Peyer's patch (tissue), 4 donors: ENCODE results near the gene COX5B. TPM values are rescaled to one million over a fixed set of nuclear protein-coding genes. Genes with fewer than 3 reads are reported as not detected.
"Not testable (repeated sequence)": the region's sequence is repeated elsewhere in the genome, so short reads cannot be mapped to it uniquely, and the experiment has no call there.

Source experiments
- DNase-seq, 3 donors: peaks; one replicate each; pipeline ENCODE4 v3.0.0-alpha.2; 2017 to 2019
- H3K27ac ChIP-seq, 4 donors: fragments of 200-600 bp; sonication (generic); one replicate each; pipeline ENCODE4 v1.5.1; 2016 to 2019
- H3K27me3 ChIP-seq, 2 donors: fragments of 200-600 bp; sonication (generic); one replicate each; pipeline ENCODE4 v1.5.1; 2019
- H3K36me3 ChIP-seq, 3 donors: fragments of 200-600 bp; sonication (generic); one replicate each; pipeline ENCODE4 v1.5.1; 2016 to 2019
- H3K4me1 ChIP-seq, 4 donors: fragments of 200-600 bp; sonication (generic); one replicate each; pipeline ENCODE4 v1.5.1; 2016 to 2019
- H3K4me3 ChIP-seq, 4 donors: fragments of 200-600 bp; sonication (generic); 1 replicate in 3 of 4; 2 replicates in 1 of 4; pipeline ENCODE4 v1.5.1; 2016 to 2019; ENCODE audit warnings: mild to moderate bottlenecking in 1 of 4
- H3K9me3 ChIP-seq, 4 donors: fragments of 200-600 bp; sonication (generic); one replicate each; pipeline ENCODE4 v1.5.1; 2016 to 2019; ENCODE audit warnings: mild to moderate bottlenecking in 1 of 4
- CTCF ChIP-seq, 6 experiments: fragments of 450-650 bp in 4 of 6; fragments of 200-600 bp in 2 of 6; sonication (generic) in 1 of 6; IDR thresholded peaks; one replicate each; pipeline ENCODE4 v1.5.1; 2017 to 2019; ENCODE audit warnings: antibody characterized with exemption in 6 of 6, mild to moderate bottlenecking in 3 of 6, moderate library complexity in 1 of 6
- POLR2A ChIP-seq, 2 donors: fragments of 450-650 bp; IDR thresholded peaks; one replicate each; pipeline ENCODE4 v1.5.1; 2017; ENCODE audit warnings: antibody characterized with exemption in 2 of 2, mild to moderate bottlenecking in 2 of 2, moderate library complexity in 2 of 2
- total RNA-seq, 4 donors: library from RNA; depleted of rRNA; stranded (reverse); fragments of >200 nt; gene quantifications; one replicate each; pipeline ENCODE4 v1.1.0, GENCODE V29; 2016

The COX5B gene
- total RNA-seq, 4 donors from 2014 or later = 248 to 721 (median 447) TPM

GRCh38 chr2:97622976-97623375, 22.9 kb upstream of the COX5B start:
- not testable (repeated sequence) for DNase-seq, H3K4me1 ChIP-seq, H3K36me3 ChIP-seq, H3K9me3 ChIP-seq, H3K4me3 ChIP-seq, H3K27ac ChIP-seq, H3K27me3 ChIP-seq

- H3K4me1 ChIP-seq, DNase-seq: not testable (repeated sequence)
Observed at GRCh38 chr2:97625354-97626048, 20.4 kb upstream of the COX5B start.

GRCh38 chr2:97626049-97626430, 19.8 kb upstream of the COX5B start:
- not testable (repeated sequence) for H3K4me3 ChIP-seq

More at GRCh38 chr2:97625354-97626048, 20.4 kb upstream of the COX5B start:
- not testable (repeated sequence) for H3K9me3 ChIP-seq, H3K4me3 ChIP-seq, H3K27me3 ChIP-seq, H3K27ac ChIP-seq, H3K36me3 ChIP-seq

GRCh38 chr2:97644023-97644717, 1.7 kb upstream of the COX5B start:
- no peaks in the 10 kb centered on the region for H3K9me3 ChIP-seq
- H3K4me1 ChIP-seq = peaks cover 0 to 31% (median 7%) of the 10 kb centered on the region in 4 donors
- H3K27ac ChIP-seq = no peak overlapping the region
- no peak for TF ChIP-seq CTCF (IDR thresholded peaks at IDR 0.05)
- H3K4me3 ChIP-seq = no peak overlapping the region
- H3K36me3 ChIP-seq = peaks cover 0 to 20% (median 0%) of the 10 kb centered on the region in 3 donors
- no peak for DNase-seq
- H3K27me3 ChIP-seq = no peaks in the 10 kb centered on the region

More at GRCh38 chr2:97626049-97626430, 19.8 kb upstream of the COX5B start:
- H3K27ac ChIP-seq, H3K36me3 ChIP-seq, H3K27me3 ChIP-seq, H3K4me1 ChIP-seq, H3K9me3 ChIP-seq, DNase-seq: not testable (repeated sequence)

GRCh38 chr2:97645112-97645694, 659 bp upstream of the COX5B start:
- peak in 1 of 3 donors; percentile 31 for DNase-seq
- peaks cover 0 to 24% (median 0%) of the 10 kb centered on the region in 3 donors for H3K36me3 ChIP-seq
- no peak for TF ChIP-seq CTCF (IDR thresholded peaks at IDR 0.05)
- TF ChIP-seq POLR2A (IDR thresholded peaks at IDR 0.05) = no peak
- H3K27ac ChIP-seq = peak overlapping the region; percentile 91 to 95 (median 92)
- H3K27me3 ChIP-seq = no peaks in the 10 kb centered on the region
- H3K4me3 ChIP-seq = peak overlapping the region; percentile 83 to 96 (median 90)
- peaks cover 0 to 38% (median 7%) of the 10 kb centered on the region in 4 donors for H3K4me1 ChIP-seq
- H3K9me3 ChIP-seq = no peaks in the 10 kb centered on the region

GRCh38 chr2:97646977-97647376, 1.1 kb downstream of the COX5B start:
- Histone ChIP-seq H3K27ac (peak overlapping the region in 3 of 4 donors; percentile 91 to 95 (median 92)), H3K36me3 (peaks cover 0 to 24% (median 0%) of the 10 kb centered on the region in 3 donors), H3K4me3 (peak overlapping the region; percentile 83 to 96 (median 90)), H3K4me1 (peaks cover 0 to 38% (median 7%) of the 10 kb centered on the region in 4 donors), H3K27me3 (no peaks in the 10 kb centered on the region), H3K9me3 (no peaks in the 10 kb centered on the region)
- no peak for TF ChIP-seq CTCF (IDR thresholded peaks at IDR 0.05)
- no peak for DNase-seq

- peaks cover 0 to 34% (median 0%) of the 10 kb centered on the region in 3 donors for H3K36me3 ChIP-seq
- no peak overlapping the region for H3K4me3 ChIP-seq
- no peaks in the 10 kb centered on the region for H3K27me3 ChIP-seq
- TF ChIP-seq POLR2A (IDR thresholded peaks at IDR 0.05) (no peak), CTCF (IDR thresholded peaks at IDR 0.05) (no peak)
- no peaks in the 10 kb centered on the region for H3K9me3 ChIP-seq
- H3K27ac ChIP-seq = peak overlapping the region in 1 of 4 donors; percentile 28
- DNase-seq = no peak
- H3K4me1 ChIP-seq = peaks cover 0 to 33% (median 7%) of the 10 kb centered on the region in 4 donors
Observed at GRCh38 chr2:97651114-97651513, 5.3 kb downstream of the COX5B start.
